Left renal cortex interstitium (tissue), 4 donors: ENCODE measurements around the gene GTF2A1. TPM values are rescaled to one million over a fixed set of nuclear protein-coding genes. Genes with fewer than 3 reads are reported as not detected.
"Not testable (repeated sequence)": the region's sequence is repeated elsewhere in the genome, so short reads cannot be mapped to it uniquely, and the experiment has no call there.

Source experiments
- DNase-seq, 4 donors: peaks; one replicate each; pipeline ENCODE4 v3.0.0-alpha.2; 2013; ENCODE audit warnings: low read depth in 4 of 4, low spot score in 2 of 4, missing footprints in 1 of 4
- polyA plus RNA-seq, 4 donors: library from polyadenylated mRNA; unstranded; fragments of 120-200 nt; gene quantifications; one replicate each; pipeline ENCODE4 v1.2.1, GENCODE V29; 2013; ENCODE audit not compliant: insufficient read length in 4 of 4

GTF2A1 gene
- polyA plus RNA-seq, 4 donors, result 34.7 to 40.7 (median 37.6) TPM

DNA sequence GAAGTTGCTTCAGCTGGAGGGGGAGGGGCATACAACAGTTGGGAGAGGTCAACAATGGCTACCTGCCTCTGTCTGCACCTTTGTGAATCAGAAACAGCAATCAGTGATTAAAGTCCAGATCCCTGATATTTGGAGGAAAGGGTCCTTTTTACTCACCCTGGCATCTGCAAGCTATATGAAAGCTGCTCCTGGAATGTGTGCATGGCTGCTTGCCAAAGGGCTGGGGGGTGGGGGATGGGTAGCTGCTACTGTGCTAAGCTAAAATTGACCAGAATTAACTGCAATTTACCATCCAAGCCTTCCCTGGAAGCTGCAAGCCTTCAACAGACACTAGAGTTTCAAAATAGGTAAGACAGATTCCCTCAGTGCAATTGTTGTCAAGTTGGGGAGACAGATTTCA lies 13.5 kb upstream of the GTF2A1 start:
- DNase-seq, result no peak

DNA sequence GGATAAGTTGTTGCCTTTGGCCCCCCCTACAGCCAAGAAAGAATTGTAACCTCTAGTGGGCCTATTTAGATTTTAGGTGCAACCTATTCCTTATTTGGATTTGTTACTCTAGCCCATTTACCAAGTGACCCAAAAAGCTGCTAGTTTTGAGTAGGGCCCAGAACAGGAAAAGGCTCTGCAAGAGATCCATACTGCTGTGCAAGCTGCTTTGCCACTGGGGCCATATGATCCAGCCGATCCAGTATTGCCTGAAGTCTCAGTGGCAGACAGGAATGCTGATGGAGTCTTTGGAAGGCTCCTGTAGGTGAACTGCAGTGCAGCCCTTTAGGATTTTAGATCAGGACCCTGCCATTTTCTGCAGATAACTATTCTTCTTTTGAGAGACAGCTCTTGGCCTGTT lies 12.9 kb upstream of the GTF2A1 start:
- no peak for DNase-seq

DNA sequence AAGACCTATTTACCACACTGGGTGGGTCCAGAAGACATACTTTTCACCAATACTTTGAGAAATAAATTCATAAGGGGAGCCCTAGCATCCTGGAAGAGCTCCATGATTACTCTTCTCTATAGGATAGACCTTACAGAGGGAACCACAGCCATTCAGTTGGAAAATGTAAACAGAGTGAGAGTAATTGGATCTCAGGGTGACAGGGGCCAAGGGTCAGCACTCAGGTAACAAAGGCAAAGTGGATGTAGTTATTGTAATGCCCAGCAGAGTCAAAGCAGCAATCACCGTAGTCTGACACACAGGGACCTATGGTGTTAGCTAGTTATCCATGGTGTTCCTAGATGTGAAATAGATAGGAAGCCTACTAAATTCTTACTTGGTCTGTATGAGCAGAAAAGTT lies 10.8 kb upstream of the GTF2A1 start:
- no peak for DNase-seq

GRCh38 chr14:81224222-81224621 lies 3.5 kb upstream of the GTF2A1 start:
- DNase-seq, result no peak

DNA sequence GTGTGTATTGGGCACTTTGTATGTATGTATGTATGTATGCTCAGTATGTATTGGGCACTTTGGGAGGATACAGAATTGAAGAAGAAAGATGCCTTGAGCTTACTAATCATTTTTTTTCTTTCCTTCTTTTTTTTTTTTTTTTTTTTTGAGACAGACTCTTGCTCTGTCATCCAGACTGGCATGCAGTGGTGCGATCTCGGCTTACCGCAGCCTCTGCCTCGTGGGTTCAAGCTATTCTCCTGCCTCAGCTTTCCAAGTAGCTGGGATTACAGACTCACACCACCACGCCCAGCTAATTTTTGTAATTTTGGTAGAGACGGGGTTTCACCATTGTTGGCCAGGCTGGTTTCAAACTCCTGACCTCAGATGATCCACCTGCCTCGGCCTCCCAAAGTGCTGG lies 3.0 kb upstream of the GTF2A1 start:
- not testable (repeated sequence) for DNase-seq

DNA sequence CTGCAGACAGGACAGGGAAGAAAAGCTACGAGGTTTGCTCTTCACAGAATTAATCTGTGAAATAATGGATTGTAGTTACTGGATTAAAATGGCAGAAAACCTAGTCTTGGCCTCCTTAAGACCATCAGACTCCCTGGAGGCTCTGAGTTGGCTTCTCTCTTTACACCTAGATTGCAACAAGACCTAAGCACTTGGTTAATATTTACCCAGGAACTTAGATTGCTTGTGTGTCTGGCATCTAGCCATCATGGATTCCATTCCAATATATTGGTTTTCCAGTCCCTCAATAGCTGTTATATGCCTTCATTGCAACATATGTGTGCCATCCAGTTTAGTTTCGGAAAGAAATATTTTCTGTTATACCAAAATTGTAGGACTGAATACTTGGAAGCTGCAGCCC lies 1.9 kb upstream of the GTF2A1 start:
- no peak for DNase-seq

GRCh38 chr14:81222126-81222525 lies 1.4 kb upstream of the GTF2A1 start:
- DNase-seq, result no peak

- no peak for DNase-seq
These were observed 882 bp upstream of the GTF2A1 start for GRCh38 chr14:81221579-81222102.

DNA sequence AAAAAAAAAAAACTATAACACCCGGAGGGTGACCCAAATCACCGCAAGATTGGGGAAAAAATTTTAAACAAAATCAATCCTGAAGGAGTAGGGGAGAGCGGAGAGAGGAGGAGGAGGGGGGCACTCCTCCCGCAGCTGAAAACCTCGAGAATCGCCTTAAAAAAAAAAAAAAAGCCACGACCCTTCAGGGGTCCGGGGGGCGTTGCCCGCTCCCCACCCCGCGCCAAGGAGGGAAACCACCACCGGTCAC lies 254 bp downstream of the GTF2A1 start:
- DNase-seq, result no peak

- DNase-seq, result peak in 3 of 4 donors; percentile 55 to 77 (median 61)
These were observed 790 bp downstream of the GTF2A1 start for GRCh38 chr14:81219759-81220579.

DNA sequence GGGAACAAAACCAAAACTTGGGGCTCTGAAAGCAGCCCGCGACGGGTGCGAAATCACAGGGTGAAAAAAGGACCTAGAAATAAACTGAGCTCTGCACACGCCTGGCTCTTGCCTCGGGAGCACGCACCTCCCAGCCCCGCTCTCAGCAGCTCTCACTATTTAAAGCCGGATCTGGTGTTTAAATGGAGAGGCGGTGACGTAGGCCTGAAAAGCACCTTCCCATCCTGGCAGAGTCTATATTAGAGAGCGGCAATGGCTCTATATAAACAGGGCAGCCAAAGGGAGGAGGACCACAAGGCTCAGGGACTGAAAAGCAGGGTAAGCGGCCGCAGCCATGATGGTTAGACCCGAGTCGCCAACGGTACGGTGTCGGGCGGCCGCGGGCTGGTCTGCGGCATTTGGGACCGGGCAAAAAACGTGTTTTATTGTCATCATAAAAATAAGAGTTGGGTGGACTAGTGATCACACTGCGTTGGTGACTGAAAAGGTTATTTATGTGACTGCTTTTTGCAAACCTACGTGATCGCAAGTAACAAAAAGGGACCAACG lies 1.5 kb downstream of the GTF2A1 start:
- peak; percentile 86 to 95 (median 88) for DNase-seq

GRCh38 chr14:81211844-81212243 lies 8.9 kb downstream of the GTF2A1 start:
- DNase-seq, result no peak

DNA sequence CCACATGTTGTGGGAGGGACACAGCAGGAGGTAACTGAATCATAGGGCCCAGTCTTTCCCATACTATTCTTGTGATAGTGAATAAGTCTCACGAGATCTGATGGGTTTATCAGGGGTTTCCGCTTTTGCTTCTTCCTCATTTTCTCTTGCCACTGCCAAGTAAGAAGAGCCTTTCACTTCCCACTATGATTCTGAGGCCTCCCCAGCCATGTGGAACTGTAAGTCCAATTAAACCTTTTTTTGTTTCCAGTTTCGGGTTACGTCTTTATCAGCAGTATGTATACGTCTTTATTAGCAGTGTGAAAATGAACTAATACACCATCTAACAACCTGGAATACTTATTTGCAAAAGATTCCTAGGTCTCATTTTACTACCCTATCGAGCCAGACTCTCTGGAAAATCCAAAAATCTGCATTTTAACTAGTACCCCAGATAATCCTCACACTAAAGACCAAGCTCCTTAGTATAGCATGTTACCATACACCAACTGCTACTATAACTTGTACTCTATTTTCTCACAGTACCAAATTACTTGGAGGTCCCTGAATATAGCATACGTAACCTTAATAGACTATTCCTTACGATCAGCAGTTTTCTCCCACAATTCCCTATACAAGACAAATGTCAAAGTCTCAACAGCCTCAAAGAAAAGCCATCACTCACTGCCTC lies 11.5 kb downstream of the GTF2A1 start:
- no peak for DNase-seq

- DNase-seq, result no peak
These were observed 12.3 kb downstream of the GTF2A1 start for GRCh38 chr14:81208489-81208888.

- DNase-seq, result no peak
These were observed 14.6 kb downstream of the GTF2A1 start for GRCh38 chr14:81206115-81206514.

GRCh38 chr14:81205639-81206038 lies 15.1 kb downstream of the GTF2A1 start:
- no peak for DNase-seq

DNA sequence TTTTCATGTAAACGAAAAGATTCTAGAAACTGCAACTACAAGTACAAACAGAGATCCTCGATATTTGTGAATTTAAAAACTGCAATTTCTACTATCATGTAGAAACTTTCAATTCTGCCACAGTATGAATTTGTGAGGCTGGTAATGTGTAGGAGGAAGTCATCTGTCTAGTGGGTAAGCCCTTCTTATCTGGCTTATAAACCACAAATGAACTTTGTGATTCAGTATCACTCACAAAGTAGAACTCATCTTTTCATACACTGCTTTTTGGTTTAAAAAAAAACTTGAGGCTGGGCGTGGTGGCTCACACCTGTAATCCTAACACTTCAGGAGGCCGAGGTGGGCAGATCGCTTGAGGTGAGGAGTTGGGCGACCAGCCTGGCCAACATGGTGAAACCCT lies 20.7 kb downstream of the GTF2A1 start:
- DNase-seq, result no peak

- DNase-seq, result no peak
These were observed 21.7 kb downstream of the GTF2A1 start for GRCh38 chr14:81199084-81199483.

GRCh38 chr14:81198651-81199050 lies 22.1 kb downstream of the GTF2A1 start:
- DNase-seq, result no peak

GRCh38 chr14:81193924-81194633 lies 26.7 kb downstream of the GTF2A1 start:
- DNase-seq, result no peak

DNA sequence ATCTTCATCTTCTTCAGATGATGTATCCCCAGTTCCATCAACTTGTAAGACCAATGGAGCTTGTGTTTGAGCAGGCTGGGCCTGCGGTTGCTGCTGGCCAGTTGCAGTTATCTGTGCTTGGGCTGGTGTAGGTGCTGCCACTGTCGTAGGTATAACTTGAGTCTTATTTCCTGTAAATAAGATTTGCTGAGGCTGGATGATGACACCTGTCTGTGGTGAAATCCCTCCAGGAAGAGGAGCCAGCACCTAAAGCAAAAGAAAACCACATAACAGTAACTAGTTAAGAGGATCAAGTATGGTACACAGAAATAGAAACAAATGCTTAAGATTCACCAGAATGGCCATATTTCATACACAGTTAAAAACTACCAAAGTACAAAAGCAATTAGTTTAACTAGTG lies 28.2 kb downstream of the GTF2A1 start:
- DNase-seq, result no peak
